IMR-90 (cell line): Measurements from ENCODE around the gene UBL3. TPM values are rescaled to one million over a fixed set of nuclear protein-coding genes. Genes with fewer than 3 reads are reported as not detected.

ENCODE experiments used
- ATAC-seq: fragments of 200-7000 bp; cut with Tn5 transposase; 2 replicates; pipeline ENCODE4 v1.9.1; 2020; ENCODE audit warnings: low read depth, mild to moderate bottlenecking, moderate library complexity
- BruUV-seq: library from RNA; stranded (reverse); fragments of 400-500 nt; replicated peaks from 2 replicates; lab custom pipeline; 2021; lab: Mats Ljungman, UMichigan
- CTCF ChIA-PET: fragments of 300-600 bp; formaldehyde crosslinking; extraction: SDS; loops from one replicate; lab custom pipeline; 2021; ENCODE audit warnings: antibody characterized with exemption; lab: Yijun Ruan, JAX
- POLR2A ChIA-PET: fragments of 300-600 bp; sonication (Branson Sonifier 250); formaldehyde crosslinking; loops from one replicate; lab custom pipeline; 2022; ENCODE audit warnings: antibody characterized with exemption; ENCODE audit not compliant: unreplicated experiment; lab: Charles Lee
- DNase-seq: peaks from one replicate; pipeline ENCODE4 v3.0.0; 2013
- H2AFZ ChIP-seq: replicated peaks from 2 replicates; pipeline ENCODE3; 2013; ENCODE audit warnings: low read length, mild to moderate bottlenecking; ENCODE audit not compliant: poor library complexity
- H2AK5ac ChIP-seq: 2 replicates; pipeline ENCODE4 v1.6.1; 2013; ENCODE audit warnings: low read depth, low read length, inconsistent platforms
- H2AK9ac ChIP-seq: replicated peaks from 2 replicates; pipeline ENCODE3; 2013; ENCODE audit warnings: mild to moderate bottlenecking, low read depth, low read length, moderate library complexity; ENCODE audit not compliant: poor library complexity
- H2BK120ac ChIP-seq: 2 replicates; pipeline ENCODE4 v1.6.1; 2013; ENCODE audit warnings: low read depth, low read length, inconsistent platforms
- H2BK15ac ChIP-seq: 3 replicates; pipeline ENCODE4 v1.6.1; 2013; ENCODE audit warnings: low read depth, low read length, inconsistent platforms
- H2BK20ac ChIP-seq: 2 replicates; pipeline ENCODE4 v1.6.1; 2013; ENCODE audit warnings: low read depth, mild to moderate bottlenecking, inconsistent platforms, low read length, moderate library complexity
- H2BK5ac ChIP-seq: 2 replicates; pipeline ENCODE4 v1.6.1; 2013; ENCODE audit warnings: mild to moderate bottlenecking, low read depth, low read length, inconsistent platforms; ENCODE audit not compliant: poor library complexity, severe bottlenecking
- H3K14ac ChIP-seq: replicated peaks from 2 replicates; pipeline ENCODE4 v1.6.1; 2013; ENCODE audit warnings: low read depth, low read length, inconsistent platforms
- H3K18ac ChIP-seq: 2 replicates; pipeline ENCODE4 v1.6.1; 2013; ENCODE audit warnings: low read depth, low read length, control low read depth
- H3K23ac ChIP-seq: 2 replicates; pipeline ENCODE4 v1.6.1; 2013; ENCODE audit warnings: low read depth, low read length, inconsistent platforms
- H3K27ac ChIP-seq: 2 replicates; pipeline ENCODE4 v1.5.1; 2013; ENCODE audit warnings: mild to moderate bottlenecking, control low read depth, low read length; ENCODE audit not compliant: insufficient read depth
- H3K27me3 ChIP-seq: 2 replicates; pipeline ENCODE4 v1.6.1; 2013; ENCODE audit warnings: low read length; ENCODE audit not compliant: control insufficient read depth, insufficient read depth
- H3K36me3 ChIP-seq: 2 replicates; pipeline ENCODE4 v1.6.1; 2013; ENCODE audit warnings: low read length, mixed read lengths; ENCODE audit not compliant: control insufficient read depth, insufficient read depth
- H3K4ac ChIP-seq: 2 replicates; pipeline ENCODE4 v1.6.1; 2013; ENCODE audit warnings: low read depth, low read length, inconsistent platforms
- H3K4me1 ChIP-seq: 2 replicates; pipeline ENCODE4 v1.6.1; 2013; ENCODE audit warnings: low read length, mixed read lengths; ENCODE audit not compliant: control insufficient read depth, insufficient read depth
- H3K4me2 ChIP-seq: 2 replicates; pipeline ENCODE4 v1.6.1; 2013; ENCODE audit warnings: low read depth, mild to moderate bottlenecking, control low read depth, low read length, moderate library complexity
- H3K4me3 ChIP-seq: 2 replicates; pipeline ENCODE4 v1.5.1; 2013; ENCODE audit warnings: low read depth, mild to moderate bottlenecking, control low read depth, low read length, moderate library complexity; ENCODE audit not compliant: insufficient read depth
- H3K56ac ChIP-seq: 2 replicates; pipeline ENCODE4 v1.6.1; 2013; ENCODE audit warnings: low read length, inconsistent platforms; ENCODE audit not compliant: insufficient read depth; ENCODE audit errors: extremely low read depth
- H3K79me1 ChIP-seq, 2 experiments: 2 replicates each; pipeline ENCODE4 v1.6.1; 2013; ENCODE audit warnings: low read length in 2 of 2, inconsistent platforms in 1 of 2, low read depth in 1 of 2
- H3K9ac ChIP-seq: 2 replicates; pipeline ENCODE4 v1.6.1; 2013; ENCODE audit warnings: low read depth, low read length, control low read depth
- H3K9me1 ChIP-seq: 2 replicates; pipeline ENCODE4 v1.6.1; 2013; ENCODE audit warnings: low read length, inconsistent platforms; ENCODE audit not compliant: insufficient read depth
- H3K9me3 ChIP-seq: 2 replicates; pipeline ENCODE4 v1.6.1; 2013; ENCODE audit warnings: low read length; ENCODE audit not compliant: control insufficient read depth, insufficient read depth
- H4K20me1 ChIP-seq: 2 replicates; pipeline ENCODE4 v1.6.1; 2013; ENCODE audit warnings: low read length, inconsistent platforms; ENCODE audit not compliant: insufficient read depth
- H4K5ac ChIP-seq: 2 replicates; pipeline ENCODE4 v1.6.1; 2013; ENCODE audit warnings: mild to moderate bottlenecking, low read depth, low read length, control low read depth
- H4K8ac ChIP-seq, 2 experiments: 2 replicates each; pipeline ENCODE4 v1.6.1; 2013; ENCODE audit warnings: low read depth in 2 of 2, low read length in 2 of 2, control low read depth in 1 of 2, inconsistent platforms in 1 of 2
- H4K91ac ChIP-seq: 2 replicates; pipeline ENCODE4 v1.6.1; 2013; ENCODE audit warnings: low read depth, low read length, inconsistent platforms; ENCODE audit not compliant: insufficient read depth
- BHLHE40 ChIP-seq: fragments of 150-350 bp; IDR thresholded peaks from 2 replicates; pipeline ENCODE4 v1.6.1; 2016; ENCODE audit warnings: mild to moderate bottlenecking, low read depth, low read length
- CEBPB ChIP-seq: IDR thresholded peaks from 2 replicates; pipeline ENCODE4 v1.6.1; 2012; ENCODE audit warnings: low read depth, low read length, improper control_type of control experiment
- CHD1 ChIP-seq: IDR thresholded peaks from 2 replicates; pipeline ENCODE4 v1.6.1; 2012; ENCODE audit warnings: low read depth, low read length, improper control_type of control experiment
- CTCF ChIP-seq: conservative IDR thresholded peaks from 2 replicates; pipeline ENCODE4 v1.5.1; 2012; ENCODE audit warnings: mild to moderate bottlenecking, low read depth, low read length, improper control_type of control experiment
- ELK1 ChIP-seq: fragments of 150-350 bp; IDR thresholded peaks from 2 replicates; pipeline ENCODE4 v1.6.1; 2016; ENCODE audit warnings: low read depth, mild to moderate bottlenecking, low read length, moderate library complexity, borderline replicate concordance
- FOS ChIP-seq: fragments of 150-350 bp; IDR thresholded peaks from 2 replicates; pipeline ENCODE4 v1.6.1; 2016; ENCODE audit warnings: low read depth, low read length
- MAFK ChIP-seq: IDR thresholded peaks from 2 replicates; pipeline ENCODE4 v1.6.1; 2012; ENCODE audit warnings: low read depth, low read length, improper control_type of control experiment
- MAZ ChIP-seq: IDR thresholded peaks from 2 replicates; pipeline ENCODE4 v1.6.1; 2012; ENCODE audit warnings: low read depth, mild to moderate bottlenecking, low read length, improper control_type of control experiment, moderate library complexity, borderline replicate concordance
- MXI1 ChIP-seq: IDR thresholded peaks from 2 replicates; pipeline ENCODE4 v1.6.1; 2012; ENCODE audit warnings: low read depth, mild to moderate bottlenecking, low read length, moderate library complexity, borderline replicate concordance
- NFE2L2 ChIP-seq: fragments of 150-350 bp; IDR thresholded peaks from 2 replicates; pipeline ENCODE4 v1.6.1; 2016; ENCODE audit warnings: low read depth, mild to moderate bottlenecking, low read length
- POLR2A ChIP-seq: IDR thresholded peaks from 2 replicates; pipeline ENCODE4 v1.6.1; 2012; ENCODE audit warnings: mild to moderate bottlenecking, low read depth, low read length
- RAD21 ChIP-seq: IDR thresholded peaks from 2 replicates; pipeline ENCODE4 v1.6.1; 2012; ENCODE audit warnings: low read length, improper control_type of control experiment
- RCOR1 ChIP-seq: IDR thresholded peaks from 2 replicates; pipeline ENCODE4 v1.6.1; 2012; ENCODE audit warnings: mild to moderate bottlenecking, low read length, improper control_type of control experiment; ENCODE audit not compliant: insufficient replicate concordance
- RFX5 ChIP-seq: IDR thresholded peaks from 2 replicates; pipeline ENCODE4 v1.8.0; 2012; ENCODE audit warnings: low read depth, mild to moderate bottlenecking, low read length, moderate library complexity
- SMC3 ChIP-seq: fragments of 150-350 bp; IDR thresholded peaks from 2 replicates; pipeline ENCODE4 v1.6.1; 2016; ENCODE audit warnings: low read depth, mild to moderate bottlenecking, antibody characterized with exemption, low read length, moderate library complexity
- USF2 ChIP-seq: fragments of 150-350 bp; IDR thresholded peaks from 2 replicates; pipeline ENCODE4 v1.6.1; 2017; ENCODE audit warnings: mild to moderate bottlenecking, antibody characterized with exemption, low read length, low read depth
- WGBS, 2 experiments: methylation state at CpG; one replicate each; pipeline versions ENCODE4 v1.1.5 to v1.1.7; 2013; ENCODE audit warnings: missing lambda C conversion rate in 2 of 2; ENCODE audit not compliant: insufficient read length in 1 of 2; ENCODE audit errors: extremely low coverage in 2 of 2; 5-methylcytosine and 5-hydroxymethylcytosine counted together
- dilution Hi-C: fragments of 300-500 bp; cut with HindIII; formaldehyde crosslinking; loops from one replicate; pipeline ENCODE4 v1.14.3; 2018; ENCODE audit warnings: low sequenced_read_pairs; ENCODE audit not compliant: unreplicated experiment
- in situ Hi-C: fragments of 300-500 bp; cut with MboI; formaldehyde crosslinking; loops from 3 replicates; pipeline ENCODE4 v1.14.3; 2019; ENCODE audit warnings: low sequenced_read_pairs, inconsistent platforms, mixed read lengths
- intact Hi-C: fragments of 100-400 bp; cut with micrococcal nuclease; formaldehyde crosslinking; loops from 2 replicates; pipeline ENCODE4 v1.10.0; 2022
- polyA plus RNA-seq, 3 experiments: library from polyadenylated mRNA; depleted of rRNA; stranded (reverse); fragments of >200 nt; gene quantifications; 2 replicates each; pipeline ENCODE4 v1.2.3, GENCODE V29; 2012; ENCODE audit warnings: low replicate concordance in 1 of 3
- total RNA-seq: library from RNA; depleted of rRNA; stranded (reverse); fragments of >200 nt; gene quantifications from 2 replicates; pipeline ENCODE4 v1.2.3, GENCODE V29; 2012

Gene UBL3
- total and polyA plus RNA-seq, 2 of the 4 experiments (the other 2 are of a cell fraction): 16.0 to 19.9 TPM

DNA sequence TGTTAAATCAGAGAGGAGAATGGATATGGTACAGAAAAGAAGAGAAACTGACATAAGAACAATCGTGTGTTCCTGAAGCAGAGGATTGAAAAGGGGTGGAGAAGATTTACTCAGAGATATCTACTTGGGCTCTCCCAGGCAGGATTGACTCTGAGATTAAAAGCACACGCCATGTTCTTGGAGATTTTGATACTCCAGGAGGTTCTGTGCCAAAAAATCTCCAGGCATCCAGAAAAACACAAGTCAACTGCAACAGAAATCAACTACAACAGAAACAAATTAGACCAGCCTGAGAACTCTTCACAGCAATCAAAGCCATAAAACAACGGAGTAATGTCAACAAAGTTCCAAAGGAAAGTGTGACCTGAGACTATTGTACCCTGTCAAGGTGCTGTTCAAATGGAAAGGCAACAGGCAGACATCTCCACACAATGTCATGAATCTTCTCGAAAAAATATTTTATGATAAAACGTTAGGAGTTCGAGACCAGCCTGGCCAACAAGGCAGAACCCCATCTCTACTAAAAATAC is 104.2 kb downstream of the UBL3 start:
- no peaks in the 10 kb centered on the region for H3K79me1 ChIP-seq
- ATAC-seq (no peak), DNase-seq (no peak)
- in situ Hi-C loops (no loop called here), intact Hi-C loops (no loop called here), dilution Hi-C loops (no loop called here)
- H3K9ac ChIP-seq: no peak overlapping the region
- no peaks in the 10 kb centered on the region for H3K9me3 ChIP-seq
- no peak overlapping the region for H3K23ac ChIP-seq
- no peaks in the 10 kb centered on the region for H3K36me3 ChIP-seq
- H2AFZ ChIP-seq: no peak overlapping the region
- H4K8ac ChIP-seq: no peak overlapping the region
- no peak overlapping the region for H3K14ac ChIP-seq
- no peak overlapping the region for H2BK5ac ChIP-seq
- peaks cover 8% of the 10 kb centered on the region for H3K9me1 ChIP-seq
- H2AK5ac ChIP-seq: no peak overlapping the region
- no TSS peak for BruUV-seq
- no peak overlapping the region for H4K91ac ChIP-seq
- H3K4ac ChIP-seq: no peak overlapping the region
- no CpG with 5 or more reads among the region's 6 CpGs for WGBS, 2 experiments
- no peak overlapping the region for H4K5ac ChIP-seq
- no peak overlapping the region for H2AK9ac ChIP-seq
- TF ChIP-seq MAFK (no peak), FOS (no peak), ELK1 (no peak), RAD21 (no peak), USF2 (no peak), RFX5 (no peak), SMC3 (no peak), MXI1 (no peak), NFE2L2 (no peak), CEBPB (no peak), POLR2A (no peak), MAZ (no peak), CHD1 (no peak), RCOR1 (no peak), BHLHE40 (no peak), CTCF (no peak)
- no peak overlapping the region for H2BK120ac ChIP-seq
- H2BK20ac ChIP-seq: no peak overlapping the region
- H3K27me3 ChIP-seq: peaks cover 10% of the 10 kb centered on the region
- peaks cover 4% of the 10 kb centered on the region; the same call in 1 of the 2 replicates for H3K4me1 ChIP-seq
- CTCF ChIA-PET: no interaction called here
- H3K27ac ChIP-seq: no peak overlapping the region
- no peak overlapping the region for H2BK15ac ChIP-seq
- no peak overlapping the region for H3K56ac ChIP-seq
- no peaks in the 10 kb centered on the region for H4K20me1 ChIP-seq
- H3K4me2 ChIP-seq: no peak overlapping the region
- H3K4me3 ChIP-seq: no peak overlapping the region
- POLR2A ChIA-PET: no interaction called here
- no peak overlapping the region for H3K18ac ChIP-seq
